Hepatocyte (in vitro differentiated cells): ENCODE results near the gene RAB11FIP3. TPM values are rescaled to one million over a fixed set of nuclear protein-coding genes. Genes with fewer than 3 reads are reported as not detected.

Source experiments
- DNase-seq: peaks from one replicate; pipeline ENCODE4 v3.0.0-alpha.2; 2016; ENCODE audit warnings: low spot score
- H2AFZ ChIP-seq: fragments of 200-600 bp; sonication (generic); 2 replicates; pipeline ENCODE4 v1.6.0; 2016; ENCODE audit warnings: antibody characterized with exemption, mild to moderate bottlenecking
- H3K27ac ChIP-seq: fragments of 200-600 bp; sonication (generic); 2 replicates; pipeline ENCODE4 v1.5.1; 2016; ENCODE audit warnings: mild to moderate bottlenecking
- H3K27me3 ChIP-seq: fragments of 200-600 bp; sonication (generic); 2 replicates; pipeline ENCODE4 v1.6.1; 2016
- H3K36me3 ChIP-seq: fragments of 200-600 bp; sonication (generic); replicated peaks from 2 replicates; pipeline ENCODE4 v1.5.1; 2016; ENCODE audit warnings: low read depth; ENCODE audit not compliant: insufficient read depth
- H3K4me1 ChIP-seq: fragments of 200-600 bp; sonication (generic); 2 replicates; pipeline ENCODE4 v1.5.1; 2016; ENCODE audit warnings: mild to moderate bottlenecking, moderate library complexity; ENCODE audit not compliant: insufficient read depth
- H3K4me2 ChIP-seq: fragments of 200-600 bp; sonication (generic); 2 replicates; pipeline ENCODE4 v1.6.0; 2016
- H3K4me3 ChIP-seq: fragments of 200-600 bp; sonication (generic); 2 replicates; pipeline ENCODE4 v1.5.1; 2016; ENCODE audit warnings: mild to moderate bottlenecking
- H3K79me2 ChIP-seq: fragments of 200-600 bp; sonication (generic); 2 replicates; pipeline ENCODE4 v1.6.0; 2017; ENCODE audit warnings: mild to moderate bottlenecking
- H3K9me2 ChIP-seq: fragments of 200-600 bp; sonication (generic); replicated peaks from 2 replicates; pipeline ENCODE4 v1.6.0; 2017; ENCODE audit warnings: mild to moderate bottlenecking; ENCODE audit not compliant: insufficient read depth
- H3K9me3 ChIP-seq: fragments of 200-600 bp; sonication (generic); 2 replicates; pipeline ENCODE4 v1.5.1; 2016; ENCODE audit warnings: low read depth, mild to moderate bottlenecking
- H4K20me1 ChIP-seq: fragments of 200-600 bp; sonication (generic); 2 replicates; pipeline ENCODE4 v1.6.0; 2016; ENCODE audit warnings: mild to moderate bottlenecking; ENCODE audit not compliant: insufficient read depth, poor library complexity, severe bottlenecking
- EZH2 ChIP-seq: fragments of 200-600 bp; sonication (generic); IDR thresholded peaks from 2 replicates; pipeline ENCODE4 v1.6.1; 2016; ENCODE audit warnings: antibody characterized with exemption, mild to moderate bottlenecking, borderline replicate concordance
- EZH2phosphoT487 ChIP-seq: fragments of 200-600 bp; sonication (generic); IDR thresholded peaks from one replicate; pipeline ENCODE4 v1.6.1; 2018; ENCODE audit warnings: antibody characterized with exemption, mild to moderate bottlenecking, low read depth, moderate library complexity; ENCODE audit not compliant: unreplicated experiment, severe bottlenecking
- WGBS: methylation state at CpG from one replicate; pipeline ENCODE4 v1.1.6; 2016; ENCODE audit warnings: low lambda C conversion rate; ENCODE audit errors: missing lambda C conversion rate; 5-methylcytosine and 5-hydroxymethylcytosine counted together
- polyA plus RNA-seq: library from polyadenylated mRNA; unstranded; fragments of >200 nt; fragmentation: Nextera tagmentation; extraction: Ambion mirVana; gene quantifications from 2 replicates; pipeline ENCODE4 v1.2.1, GENCODE V29; 2016
- total RNA-seq: library from RNA; depleted of rRNA; stranded (reverse); fragments of >200 nt; gene quantifications from 2 replicates; pipeline ENCODE4 v1.2.3, GENCODE V29; 2014
- TF ChIP-seq, protein P1 (sequence below): fragments of 200-600 bp; sonication (generic); IDR thresholded peaks from 2 replicates; pipeline ENCODE4 v1.5.1; 2016; ENCODE audit warnings: antibody characterized with exemption, mild to moderate bottlenecking; ENCODE audit not compliant: poor library complexity

RAB11FIP3 gene
- total and polyA plus RNA-seq, 2 experiments from 2014 or later: 47.3 to 72.8 TPM

DNA sequence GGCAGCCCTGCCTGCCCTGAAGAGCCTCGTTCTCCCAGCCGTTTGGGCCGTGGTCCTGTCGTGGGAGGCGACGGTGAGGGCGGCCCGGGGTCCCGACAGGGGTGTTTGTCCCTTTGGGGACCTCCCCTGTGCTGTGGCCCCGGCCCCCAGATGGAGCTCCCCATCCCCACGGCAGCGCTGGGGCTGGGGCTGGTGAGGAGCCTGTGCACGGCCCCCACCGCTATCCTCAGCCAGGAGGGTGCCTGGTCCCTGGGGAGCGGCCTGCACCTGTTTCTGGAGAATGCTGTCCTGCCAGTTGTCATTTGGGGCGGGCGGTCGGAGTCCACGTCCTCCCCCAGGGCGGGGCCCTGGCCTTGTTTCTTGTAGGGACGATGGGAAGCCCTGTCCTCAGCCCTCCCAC, 108.7 kb downstream of the RAB11FIP3 start:
- Histone ChIP-seq H3K4me2 (peak overlapping the region; percentile 71), H3K27ac (peak overlapping the region; percentile 84), H4K20me1 (peaks cover 37% of the 10 kb centered on the region), H2AFZ (no peak overlapping the region), H3K4me3 (no peak overlapping the region), H3K79me2 (peaks cover 94% of the 10 kb centered on the region), H3K36me3 (no peaks in the 10 kb centered on the region), H3K4me1 (peaks cover 38% of the 10 kb centered on the region), H3K27me3 (no peaks in the 10 kb centered on the region), H3K9me2 (no peaks in the 10 kb centered on the region), H3K9me3 (no peaks in the 10 kb centered on the region)
- peak; percentile 71 for DNase-seq
- WGBS: 74% methylated on average over 21 of the region's 21 CpGs
- TF ChIP-seq, protein P1, sequence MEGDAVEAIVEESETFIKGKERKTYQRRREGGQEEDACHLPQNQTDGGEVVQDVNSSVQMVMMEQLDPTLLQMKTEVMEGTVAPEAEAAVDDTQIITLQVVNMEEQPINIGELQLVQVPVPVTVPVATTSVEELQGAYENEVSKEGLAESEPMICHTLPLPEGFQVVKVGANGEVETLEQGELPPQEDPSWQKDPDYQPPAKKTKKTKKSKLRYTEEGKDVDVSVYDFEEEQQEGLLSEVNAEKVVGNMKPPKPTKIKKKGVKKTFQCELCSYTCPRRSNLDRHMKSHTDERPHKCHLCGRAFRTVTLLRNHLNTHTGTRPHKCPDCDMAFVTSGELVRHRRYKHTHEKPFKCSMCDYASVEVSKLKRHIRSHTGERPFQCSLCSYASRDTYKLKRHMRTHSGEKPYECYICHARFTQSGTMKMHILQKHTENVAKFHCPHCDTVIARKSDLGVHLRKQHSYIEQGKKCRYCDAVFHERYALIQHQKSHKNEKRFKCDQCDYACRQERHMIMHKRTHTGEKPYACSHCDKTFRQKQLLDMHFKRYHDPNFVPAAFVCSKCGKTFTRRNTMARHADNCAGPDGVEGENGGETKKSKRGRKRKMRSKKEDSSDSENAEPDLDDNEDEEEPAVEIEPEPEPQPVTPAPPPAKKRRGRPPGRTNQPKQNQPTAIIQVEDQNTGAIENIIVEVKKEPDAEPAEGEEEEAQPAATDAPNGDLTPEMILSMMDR: no peak
- TF ChIP-seq EZH2 (no peak), EZH2phosphoT487 (no peak)

DNA sequence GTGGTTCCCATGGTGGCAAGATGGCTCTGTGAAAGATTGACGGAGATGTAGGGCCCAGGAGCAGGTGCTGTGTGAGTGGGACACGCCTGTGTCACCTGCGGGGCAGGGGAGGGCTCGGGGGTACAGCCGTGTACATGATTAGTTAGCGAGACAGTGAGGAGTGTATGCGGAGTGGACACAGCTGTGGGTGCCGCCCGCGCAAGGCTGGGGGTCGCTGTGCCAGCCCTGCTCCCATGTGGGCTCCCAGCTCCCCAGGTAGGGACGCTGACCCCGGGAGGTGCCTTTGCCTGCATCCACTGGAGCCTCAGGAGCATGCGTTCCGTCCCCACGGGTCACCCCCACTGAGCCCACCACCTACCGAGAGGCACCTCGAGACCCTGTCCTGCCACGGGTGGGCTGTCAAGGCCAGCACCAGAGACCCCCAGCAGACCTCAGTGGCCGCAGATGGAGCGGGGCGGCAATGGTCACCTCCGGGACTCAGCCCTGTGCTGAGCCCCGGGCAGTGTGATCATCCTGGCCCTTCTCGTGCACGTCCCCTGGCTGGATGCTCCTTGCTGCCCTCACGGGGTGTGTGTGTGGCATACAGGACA, 109.5 kb downstream of the RAB11FIP3 start:
- peak overlapping the region; percentile 71 for H3K4me2 ChIP-seq
- no peaks in the 10 kb centered on the region for H3K9me3 ChIP-seq
- DNase-seq: no peak
- no peaks in the 10 kb centered on the region for H3K27me3 ChIP-seq
- no peak overlapping the region for H3K4me3 ChIP-seq
- peaks cover 94% of the 10 kb centered on the region for H3K79me2 ChIP-seq
- 94% methylated on average over 25 of the region's 27 CpGs for WGBS
- no peaks in the 10 kb centered on the region for H3K36me3 ChIP-seq
- peak overlapping the region; percentile 84 for H3K27ac ChIP-seq
- TF ChIP-seq EZH2: no peak
- TF ChIP-seq, protein P1: no peak
- TF ChIP-seq EZH2phosphoT487: no peak
- H3K9me2 ChIP-seq: no peaks in the 10 kb centered on the region
- H2AFZ ChIP-seq: no peak overlapping the region
- peaks cover 31% of the 10 kb centered on the region for H4K20me1 ChIP-seq
- peaks cover 30% of the 10 kb centered on the region for H3K4me1 ChIP-seq

DNA sequence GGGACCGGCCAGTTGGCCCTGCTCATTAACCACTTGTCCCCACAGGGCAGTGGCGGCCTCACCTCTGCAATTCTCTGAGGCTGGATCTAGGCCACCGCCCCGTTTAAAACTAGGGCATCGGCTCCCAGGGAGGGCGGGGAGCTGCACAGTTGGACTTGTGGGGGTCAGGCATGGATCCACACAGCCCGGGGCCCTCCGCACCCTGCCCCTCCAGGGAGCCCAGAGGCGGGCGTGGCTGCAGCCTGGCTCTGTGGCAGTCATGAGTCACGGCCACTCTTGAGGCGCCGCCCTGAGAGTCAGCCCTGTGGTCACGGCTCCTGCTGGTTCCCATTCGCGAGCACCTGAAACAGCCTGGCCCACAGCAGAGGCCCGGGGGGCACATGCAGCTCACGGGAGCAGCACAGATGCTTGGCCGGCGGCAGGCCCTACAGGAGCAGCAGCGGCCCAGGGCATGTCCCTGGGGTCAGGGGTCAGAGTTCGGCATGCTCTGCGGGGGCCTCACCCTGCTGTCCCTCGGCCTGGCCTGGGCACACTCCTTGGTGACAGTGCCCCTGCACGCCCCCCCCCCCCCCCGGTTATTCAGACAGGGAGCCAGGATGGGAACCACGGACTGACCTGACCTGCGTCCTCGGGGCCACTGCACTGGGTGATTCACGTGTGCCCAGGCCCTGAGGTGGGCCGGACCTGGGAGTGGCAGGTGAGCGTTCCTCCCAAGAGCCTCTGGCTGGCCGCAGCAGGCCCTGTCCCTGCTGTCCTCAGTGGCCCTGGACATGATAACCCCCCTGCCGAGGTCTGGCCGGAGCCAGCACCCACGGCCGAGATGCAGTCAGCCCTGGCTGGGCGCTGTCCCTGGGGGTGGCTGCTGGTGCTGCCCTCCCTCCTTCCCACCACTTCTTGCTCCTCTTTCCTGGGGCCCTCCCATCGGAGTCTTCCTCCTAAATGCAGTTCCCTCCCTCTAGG, 110.3 kb downstream of the RAB11FIP3 start:
- Histone ChIP-seq H3K9me2 (no peaks in the 10 kb centered on the region), H3K4me1 (peaks cover 22% of the 10 kb centered on the region), H3K27ac (peak overlapping the region; percentile 84), H3K27me3 (no peaks in the 10 kb centered on the region), H3K4me3 (no peak overlapping the region), H2AFZ (no peak overlapping the region), H4K20me1 (peaks cover 26% of the 10 kb centered on the region), H3K4me2 (peak overlapping the region; percentile 71), H3K9me3 (no peaks in the 10 kb centered on the region), H3K79me2 (peaks cover 94% of the 10 kb centered on the region), H3K36me3 (no peaks in the 10 kb centered on the region)
- WGBS: 72% methylated on average over 30 of the region's 39 CpGs
- TF ChIP-seq, protein P1: no peak
- TF ChIP-seq EZH2phosphoT487 (no peak), EZH2 (no peak)
- peak; percentile 89 for DNase-seq
